GM12872 (cell line): ENCODE data around the gene OTOG.

ENCODE experiments used
- CTCF ChIP-seq: IDR thresholded peaks from 3 replicates; pipeline ENCODE4 v1.5.1; 2011; ENCODE audit warnings: low read depth, mild to moderate bottlenecking, low read length, moderate library complexity; ENCODE audit not compliant: insufficient read depth

OTOG gene

GRCh38 chr11:17639781-17640180 lies 92.7 kb downstream of the OTOG start:
- TF ChIP-seq CTCF: no peak

GRCh38 chr11:17640493-17641164 lies 93.6 kb downstream of the OTOG start:
- no peak for TF ChIP-seq CTCF

GRCh38 chr11:17641792-17642350 lies 94.8 kb downstream of the OTOG start:
- no peak for TF ChIP-seq CTCF

- no peak for TF ChIP-seq CTCF
Measured at GRCh38 chr11:17642370-17642769, 95.3 kb downstream of the OTOG start.

GRCh38 chr11:17642980-17643379 lies 95.9 kb downstream of the OTOG start:
- no peak for TF ChIP-seq CTCF

GRCh38 chr11:17643506-17644405 lies 96.7 kb downstream of the OTOG start:
- no peak for TF ChIP-seq CTCF

- TF ChIP-seq CTCF: no peak
Measured at GRCh38 chr11:17645190-17645970, 98.3 kb downstream of the OTOG start.
